ENCODE data around the gene ITLN2. TPM values are rescaled to one million over a fixed set of nuclear protein-coding genes. Genes with fewer than 3 reads are reported as not detected.
A peak's percentile ranks its signal among the peaks of the same experiment; 100 is the strongest.

The ITLN2 gene
- total RNA-seq, 1 experiment from 2014 or later = 2.4 TPM

- peaks cover 9% of the 10 kb centered on the region; the same call in 1 of the 2 replicates for H3K79me2 ChIP-seq (ENCODE audit: insufficient read depth, low read length)
- no peak overlapping the region for H3K9ac ChIP-seq (ENCODE audit: extremely low read depth, insufficient read length, low read length)
- H2BK15ac ChIP-seq (ENCODE audit: low read depth, low read length) = no peak overlapping the region
- H4K5ac ChIP-seq (ENCODE audit: insufficient read length, low read depth, low read length) = no peak overlapping the region
- no peak overlapping the region for H2BK12ac ChIP-seq (ENCODE audit: insufficient read length, low read depth, low read length)
- no peak overlapping the region for H3K4me3 Mint-ChIP-seq
- H3K27me3 Mint-ChIP-seq (ENCODE audit: low read depth) = no peaks in the 10 kb centered on the region
- H3K4ac ChIP-seq (ENCODE audit: low read depth, low read length) = no peak overlapping the region
- H2AK5ac ChIP-seq (ENCODE audit: insufficient read length, low read length) = no peak overlapping the region
- H3K4me2 ChIP-seq (ENCODE audit: insufficient read depth, insufficient read length, low read length) = no peak overlapping the region
- H4K91ac ChIP-seq (ENCODE audit: insufficient read length, low read depth, low read length) = no peak overlapping the region
- no peak overlapping the region for H3K27ac ChIP-seq (ENCODE audit: insufficient read length, low read depth, low read length)
- H2AFZ ChIP-seq (ENCODE audit: low read length) = no peak overlapping the region
- H4K20me1 ChIP-seq (ENCODE audit: control insufficient read depth, insufficient read depth, insufficient read length) = peaks cover 3% of the 10 kb centered on the region
- H3K27me3 ChIP-seq (ENCODE audit: insufficient read depth, low read length) = no peaks in the 10 kb centered on the region
- H3K36me3 Mint-ChIP-seq (ENCODE audit: insufficient read depth in 1 of 3, low read depth in 3 of 3) = peaks cover 29 to 62% (median 59%) of the 10 kb centered on the region in 3 experiments; a peak in 6 of 7 replicates
- no peak overlapping the region for H3K23ac ChIP-seq (ENCODE audit: insufficient read length, low read depth, low read length)
- peak overlapping the region in 1 of 3 experiments; percentile 22; a peak in 2 of 7 replicates for H3K27ac Mint-ChIP-seq
- H3K4me1 ChIP-seq (ENCODE audit: insufficient read depth, low read length) = no peaks in the 10 kb centered on the region; the same call in 1 of the 2 replicates
- no CpG with 5 or more reads among the region's 5 CpGs for WGBS (ENCODE audit: extremely low coverage, insufficient read length, low lambda C conversion rate)
- no peak overlapping the region for H2BK5ac ChIP-seq (ENCODE audit: insufficient read length, low read length)
- DNase-seq = no peak
- H2BK20ac ChIP-seq (ENCODE audit: low read depth, low read length, poor library complexity, severe bottlenecking) = no peak overlapping the region
- peaks cover 8% of the 10 kb centered on the region in 2 experiments for H3K4me1 Mint-ChIP-seq
- peaks cover 2% of the 10 kb centered on the region for H3K79me1 ChIP-seq (ENCODE audit: insufficient read depth, low read depth, low read length, poor library complexity, severe bottlenecking)
- no peaks in the 10 kb centered on the region for H3K23me2 ChIP-seq (ENCODE audit: insufficient read length, low read depth, low read length, poor library complexity, severe bottlenecking)
- H3K56ac ChIP-seq (ENCODE audit: insufficient read length, low read depth, low read length) = no peak overlapping the region
- H3K14ac ChIP-seq (ENCODE audit: insufficient read depth, low read length) = no peak overlapping the region
- no peak overlapping the region for H4K8ac ChIP-seq (replicated peaks; ENCODE audit: insufficient read length, low read depth, low read length)
- no peak overlapping the region for H3T11ph ChIP-seq (ENCODE audit: low read length)
- H2BK120ac ChIP-seq (ENCODE audit: low read depth, low read length, poor library complexity, severe bottlenecking) = no peak overlapping the region
- H3K9me3 Mint-ChIP-seq = no peaks in the 10 kb centered on the region
- H3K18ac ChIP-seq (ENCODE audit: insufficient read length, low read depth, low read length) = no peak overlapping the region
- no peaks in the 10 kb centered on the region for H3K9me3 ChIP-seq (ENCODE audit: control insufficient read depth, low read depth, low read length)
- TF ChIP-seq CTCF (conservative IDR thresholded peaks at IDR 0.05) = no peak
These were observed 46.9 kb upstream of the ITLN2 start for GRCh38 chr1:161001525-161001924.
